Esophagus muscularis mucosa (tissue), 3 donors: Measurements from ENCODE around the gene JADE2.

ENCODE experiments used
- CTCF ChIP-seq, 3 experiments: fragments of 200-600 bp in 2 of 3; fragments of 450-650 bp in 1 of 3; sonication (generic) in 2 of 3; IDR thresholded peaks; one replicate each; pipeline ENCODE4 v1.5.1; 2017 to 2019; ENCODE audit warnings: antibody characterized with exemption in 3 of 3, mild to moderate bottlenecking in 2 of 3, moderate library complexity in 1 of 3
- POLR2AphosphoS5 ChIP-seq, 2 donors: sonication (generic); formaldehyde crosslinking; IDR thresholded peaks; one replicate each; pipeline ENCODE4 v1.6.1; 2017; ENCODE audit warnings: antibody characterized with exemption in 2 of 2

GRCh38 chr5:134586866-134587524, 61.5 kb downstream of the JADE2 start:
- TF ChIP-seq CTCF (IDR thresholded peaks at IDR 0.05) (peak; percentile 74 to 85 (median 76)), POLR2AphosphoS5 (IDR thresholded peaks at IDR 0.05) (peak; percentile 25 to 28)
